WI38 (cell line): Measurements from ENCODE around the gene ADIRF.

Experiments used
- H3K4me3 ChIP-seq: 2 replicates; pipeline ENCODE4 v1.5.1; 2011; ENCODE audit warnings: low read depth, mild to moderate bottlenecking, control low read depth, low read length
- CTCF ChIP-seq: IDR thresholded peaks from 2 replicates; pipeline ENCODE4 v1.5.1; 2012; ENCODE audit warnings: low read depth, mild to moderate bottlenecking, control low read depth, low read length

The ADIRF gene

GRCh38 chr10:86960003-86960862 lies 8.0 kb upstream of the ADIRF start:
- H3K4me3 ChIP-seq = no peak overlapping the region
- peak; percentile 98 for TF ChIP-seq CTCF

GRCh38 chr10:86960863-86961434 lies 7.3 kb upstream of the ADIRF start:
- TF ChIP-seq CTCF = no peak
- H3K4me3 ChIP-seq = no peak overlapping the region

- no peak overlapping the region for H3K4me3 ChIP-seq
- no peak for TF ChIP-seq CTCF
These were observed 6.7 kb upstream of the ADIRF start for GRCh38 chr10:86961481-86962091.

GRCh38 chr10:86962136-86962980 lies 5.9 kb upstream of the ADIRF start:
- H3K4me3 ChIP-seq = no peak overlapping the region
- TF ChIP-seq CTCF = no peak

- no peak for TF ChIP-seq CTCF
- H3K4me3 ChIP-seq = no peak overlapping the region
These were observed 5.3 kb upstream of the ADIRF start for GRCh38 chr10:86962981-86963310.

GRCh38 chr10:86963341-86963919 lies 4.9 kb upstream of the ADIRF start:
- no peak overlapping the region for H3K4me3 ChIP-seq
- TF ChIP-seq CTCF = no peak
